WTC11 (cell line): ENCODE measurements around the gene PXYLP1. TPM values are rescaled to one million over a fixed set of nuclear protein-coding genes. Genes with fewer than 3 reads are reported as not detected.

ENCODE experiments used
- ATAC-seq: fragments of 200-7000 bp; cut with Tn5 transposase; 2 replicates; pipeline ENCODE4 v1.10.0; 2021; ENCODE audit warnings: mild to moderate bottlenecking, moderate library complexity
- CTCF ChIA-PET: fragments of 300-600 bp; sonication (Branson Sonifier 250); formaldehyde crosslinking; loops from one replicate; lab custom pipeline; 2021; ENCODE audit warnings: antibody characterized with exemption; lab: Charles Lee
- POLR2A ChIA-PET: fragments of 350-600 bp; sonication (Branson Sonifier 250); formaldehyde crosslinking; loops from one replicate; lab custom pipeline; 2021; ENCODE audit warnings: antibody characterized with exemption; lab: Charles Lee
- DNase-seq: peaks from one replicate; pipeline ENCODE4 v3.0.0; 2021; ENCODE audit warnings: low spot score
- H3K27ac Mint-ChIP-seq: 2 replicates; pipeline ENCODE4 v1.8.0; 2021; ENCODE audit warnings: mixed read lengths
- H3K27me3 Mint-ChIP-seq: 2 replicates; pipeline ENCODE4 v1.8.0; 2021; ENCODE audit warnings: low read depth, mild to moderate bottlenecking, moderate library complexity, mixed read lengths
- H3K36me3 Mint-ChIP-seq: 2 replicates; pipeline ENCODE4 v1.8.0; 2021; ENCODE audit warnings: mixed read lengths
- H3K4me1 Mint-ChIP-seq: 2 replicates; pipeline ENCODE4 v1.8.0; 2022; ENCODE audit warnings: mixed read lengths
- H3K4me3 Mint-ChIP-seq: 2 replicates; pipeline ENCODE4 v1.8.0; 2021; ENCODE audit warnings: mild to moderate bottlenecking, moderate library complexity, mixed read lengths
- H3K9me3 Mint-ChIP-seq: 2 replicates; pipeline ENCODE4 v1.8.0; 2021; ENCODE audit warnings: mixed read lengths
- ATF2 ChIP-seq: sonication (generic); formaldehyde crosslinking; IDR thresholded peaks from 2 replicates; pipeline ENCODE4 v1.8.1; 2022; ENCODE audit warnings: low read depth, missing genetic modification reagents, borderline replicate concordance
- CBFB ChIP-seq: sonication (generic); formaldehyde crosslinking; IDR thresholded peaks from 2 replicates; pipeline ENCODE4 v1.8.1; 2022; ENCODE audit warnings: mild to moderate bottlenecking, low read depth, missing genetic modification reagents
- CREM ChIP-seq: sonication (generic); formaldehyde crosslinking; IDR thresholded peaks from 2 replicates; pipeline ENCODE4 v1.8.1; 2022; ENCODE audit warnings: mild to moderate bottlenecking, missing genetic modification reagents, moderate library complexity
- E2F4 ChIP-seq: sonication (generic); formaldehyde crosslinking; IDR thresholded peaks from 2 replicates; pipeline ENCODE4 v1.8.1; 2022; ENCODE audit warnings: low read depth, mild to moderate bottlenecking, moderate library complexity, missing genetic modification reagents, borderline replicate concordance
- ERG ChIP-seq: fragments of 250-450 bp; sonication (Bioruptor Pico); IDR thresholded peaks from 2 replicates; pipeline ENCODE4 v1.8.0; 2021; ENCODE audit warnings: mild to moderate bottlenecking
- GRHL2 ChIP-seq: fragments of 250-450 bp; sonication (Bioruptor Pico); IDR thresholded peaks from 2 replicates; pipeline ENCODE4 v1.8.0; 2022; ENCODE audit warnings: mild to moderate bottlenecking, moderate library complexity; ENCODE audit not compliant: insufficient replicate concordance, severe bottlenecking
- GTF2I ChIP-seq: fragments of 250-450 bp; sonication (Bioruptor Pico); conservative IDR thresholded peaks from 2 replicates; pipeline ENCODE4 v1.4.0; 2021; ENCODE audit warnings: mild to moderate bottlenecking
- NFATC4 ChIP-seq: fragments of 250-450 bp; sonication (Bioruptor Pico); IDR thresholded peaks from 2 replicates; pipeline ENCODE4 v1.9.0; 2021; ENCODE audit warnings: mild to moderate bottlenecking
- SMAD3 ChIP-seq: sonication (generic); formaldehyde crosslinking; IDR thresholded peaks from 2 replicates; pipeline ENCODE4 v1.8.0; 2022; ENCODE audit warnings: missing genetic modification reagents, mild to moderate bottlenecking, borderline replicate concordance
- SP1 ChIP-seq: sonication (generic); formaldehyde crosslinking; conservative IDR thresholded peaks from 2 replicates; pipeline ENCODE4 v1.8.1; 2022; ENCODE audit warnings: missing genetic modification reagents
- USF1 ChIP-seq: sonication (generic); formaldehyde crosslinking; IDR thresholded peaks from 2 replicates; pipeline ENCODE4 v1.8.0; 2022; ENCODE audit warnings: mild to moderate bottlenecking, missing genetic modification reagents
- ZNF138 ChIP-seq: sonication (generic); formaldehyde crosslinking; conservative IDR thresholded peaks from 2 replicates; pipeline ENCODE4 v1.8.1; 2022; ENCODE audit warnings: mild to moderate bottlenecking, moderate library complexity, missing genetic modification reagents
- ZNF232 ChIP-seq: sonication (generic); formaldehyde crosslinking; IDR thresholded peaks from 2 replicates; pipeline ENCODE4 v1.8.0; 2022; ENCODE audit warnings: mild to moderate bottlenecking, missing genetic modification reagents
- ZNF263 ChIP-seq: sonication (generic); formaldehyde crosslinking; IDR thresholded peaks from 2 replicates; pipeline ENCODE4 v1.8.1; 2022; ENCODE audit warnings: low read depth, mild to moderate bottlenecking, moderate library complexity, missing genetic modification reagents
- ZNF317 ChIP-seq: sonication (generic); formaldehyde crosslinking; IDR thresholded peaks from 2 replicates; pipeline ENCODE4 v1.8.1; 2023; ENCODE audit warnings: low read depth, mild to moderate bottlenecking, moderate library complexity, missing genetic modification reagents, borderline replicate concordance
- ZNF425 ChIP-seq: fragments of 250-450 bp; sonication (Bioruptor Pico); conservative IDR thresholded peaks from 2 replicates; pipeline ENCODE4 v1.9.0; 2021; ENCODE audit warnings: mild to moderate bottlenecking
- ZNF671 ChIP-seq: fragments of 250-450 bp; sonication (Bioruptor Pico); IDR thresholded peaks from 2 replicates; pipeline ENCODE4 v1.8.0; 2021; ENCODE audit warnings: mild to moderate bottlenecking
- total RNA-seq: library from RNA; stranded (reverse); gene quantifications from 3 replicates; pipeline ENCODE4 v1.2.3, GENCODE V29; 2021
- TF ChIP-seq, protein P1 (sequence below): sonication (generic); formaldehyde crosslinking; IDR thresholded peaks from 2 replicates; pipeline ENCODE4 v1.8.1; 2022; ENCODE audit warnings: missing genetic modification reagents, borderline replicate concordance
- TF ChIP-seq, protein P2 (sequence below): sonication (generic); formaldehyde crosslinking; IDR thresholded peaks from 2 replicates; pipeline ENCODE4 v1.8.1; 2023; ENCODE audit warnings: mild to moderate bottlenecking, missing genetic modification reagents, moderate library complexity
- TF ChIP-seq, protein P3 (sequence below): fragments of 250-450 bp; sonication (Bioruptor Pico); IDR thresholded peaks from 2 replicates; pipeline ENCODE4 v1.9.0; 2021; ENCODE audit warnings: mild to moderate bottlenecking

Gene PXYLP1
- total RNA-seq, 1 experiment from 2014 or later, result 20.1 TPM

DNA sequence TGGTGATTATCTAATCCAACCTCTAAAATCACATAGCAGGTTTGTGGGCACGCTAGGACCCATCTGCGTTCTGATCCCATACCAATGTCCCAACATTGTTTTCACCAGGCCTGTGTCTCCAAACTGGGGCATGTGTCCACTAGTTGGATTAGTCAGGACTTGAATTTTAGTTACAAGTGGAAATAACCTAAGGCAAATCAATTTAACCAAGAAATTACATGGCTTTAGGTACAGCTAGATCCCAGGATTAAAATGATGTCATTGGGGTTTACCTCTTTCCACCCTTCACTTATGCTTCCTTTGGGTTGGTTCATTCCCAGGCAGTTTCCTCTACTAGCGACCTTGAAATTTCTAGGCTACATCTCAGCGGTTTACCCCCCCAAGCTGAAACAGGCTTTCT is 47.2 kb upstream of the PXYLP1 start:
- TF ChIP-seq CREM (CRISPR knock-in tag) (no peak), ZNF138 (no peak), SP1 (CRISPR knock-in tag) (no peak), ZNF232 (CRISPR knock-in tag) (no peak), GRHL2 (CRISPR knock-in tag) (no peak), NFATC4 (CRISPR knock-in tag) (no peak), ZNF425 (CRISPR knock-in tag) (no peak), USF1 (CRISPR knock-in tag) (no peak), GTF2I (CRISPR knock-in tag) (no peak), ZNF317 (CRISPR knock-in tag) (no peak), ATF2 (CRISPR knock-in tag) (no peak), ZNF671 (CRISPR knock-in tag) (no peak)

DNA sequence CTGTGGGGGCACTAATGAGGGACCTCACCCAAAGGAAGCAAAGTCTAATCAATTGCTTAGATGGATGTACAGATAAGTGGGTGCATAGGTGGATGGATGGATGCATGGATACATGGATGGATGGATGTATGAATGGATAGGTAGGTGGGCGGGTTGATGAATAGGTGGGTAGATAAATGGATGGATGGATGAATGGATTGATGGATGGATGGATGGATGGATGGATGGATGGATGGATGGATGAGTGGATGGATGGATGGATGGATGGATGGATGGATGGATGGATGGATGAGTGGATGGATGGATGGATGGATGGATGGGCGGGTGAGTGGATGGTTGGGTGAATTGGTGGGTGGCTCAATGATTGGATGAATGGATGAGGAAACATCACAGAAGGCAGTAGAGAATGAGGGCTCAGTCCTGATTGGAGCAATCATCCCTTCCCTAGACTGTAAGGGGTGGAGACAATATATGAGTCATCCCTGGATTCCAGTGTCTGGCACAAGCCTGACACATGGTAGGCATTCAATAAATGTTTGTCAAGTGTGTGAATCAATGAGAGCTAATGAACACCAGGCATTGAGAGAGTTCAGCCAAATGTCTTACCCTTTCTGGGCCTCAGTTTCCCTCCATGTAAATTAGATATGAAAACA is 40.4 kb upstream of the PXYLP1 start:
- Mint-ChIP-seq H3K4me1 (no peaks in the 10 kb centered on the region), H3K4me3 (no peak overlapping the region), H3K27ac (no peak overlapping the region), H3K27me3 (peaks cover 8% of the 10 kb centered on the region), H3K9me3 (no peaks in the 10 kb centered on the region), H3K36me3 (no peaks in the 10 kb centered on the region)
- POLR2A ChIA-PET, result no interaction called here
- ATAC-seq (no peak), DNase-seq (no peak)
- CTCF ChIA-PET, result interaction anchor here (1.0 to 3.4 kb wide), 5 partner anchors 13 to 292 kb away, joined by 3 to 32 read pairs (median 5); no protein-coding TSS in a partner anchor
- no peak for TF ChIP-seq ERG (CRISPR knock-in tag)
- TF ChIP-seq SMAD3 (CRISPR knock-in tag), result no peak
- TF ChIP-seq, protein P1, sequence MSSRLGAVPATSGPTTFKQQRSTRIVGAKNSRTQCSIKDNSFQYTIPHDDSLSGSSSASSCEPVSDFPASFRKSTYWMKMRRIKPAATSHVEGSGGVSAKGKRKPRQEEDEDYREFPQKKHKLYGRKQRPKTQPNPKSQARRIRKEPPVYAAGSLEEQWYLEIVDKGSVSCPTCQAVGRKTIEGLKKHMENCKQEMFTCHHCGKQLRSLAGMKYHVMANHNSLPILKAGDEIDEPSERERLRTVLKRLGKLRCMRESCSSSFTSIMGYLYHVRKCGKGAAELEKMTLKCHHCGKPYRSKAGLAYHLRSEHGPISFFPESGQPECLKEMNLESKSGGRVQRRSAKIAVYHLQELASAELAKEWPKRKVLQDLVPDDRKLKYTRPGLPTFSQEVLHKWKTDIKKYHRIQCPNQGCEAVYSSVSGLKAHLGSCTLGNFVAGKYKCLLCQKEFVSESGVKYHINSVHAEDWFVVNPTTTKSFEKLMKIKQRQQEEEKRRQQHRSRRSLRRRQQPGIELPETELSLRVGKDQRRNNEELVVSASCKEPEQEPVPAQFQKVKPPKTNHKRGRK (CRISPR knock-in tag), result no peak
- no peak for TF ChIP-seq CBFB
- TF ChIP-seq ZNF263, result no peak
- TF ChIP-seq E2F4, result no peak
- TF ChIP-seq, protein P2, sequence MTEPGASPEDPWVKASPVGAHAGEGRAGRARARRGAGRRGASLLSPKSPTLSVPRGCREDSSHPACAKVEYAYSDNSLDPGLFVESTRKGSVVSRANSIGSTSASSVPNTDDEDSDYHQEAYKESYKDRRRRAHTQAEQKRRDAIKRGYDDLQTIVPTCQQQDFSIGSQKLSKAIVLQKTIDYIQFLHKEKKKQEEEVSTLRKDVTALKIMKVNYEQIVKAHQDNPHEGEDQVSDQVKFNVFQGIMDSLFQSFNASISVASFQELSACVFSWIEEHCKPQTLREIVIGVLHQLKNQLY, result no peak
- TF ChIP-seq ZNF425 (CRISPR knock-in tag), result no peak
- TF ChIP-seq, protein P3, sequence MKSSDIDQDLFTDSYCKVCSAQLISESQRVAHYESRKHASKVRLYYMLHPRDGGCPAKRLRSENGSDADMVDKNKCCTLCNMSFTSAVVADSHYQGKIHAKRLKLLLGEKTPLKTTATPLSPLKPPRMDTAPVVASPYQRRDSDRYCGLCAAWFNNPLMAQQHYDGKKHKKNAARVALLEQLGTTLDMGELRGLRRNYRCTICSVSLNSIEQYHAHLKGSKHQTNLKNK (CRISPR knock-in tag), result no peak

More for the DNA sequence above, 47.2 kb upstream of the PXYLP1 start:
- CTCF ChIA-PET, result interaction anchor here (1.3 to 1.8 kb wide), 2 partner anchors 173 to 184 kb away, joined by 4 read pairs; no protein-coding TSS in a partner anchor
- DNase-seq (no peak), ATAC-seq (no peak)
- no peak overlapping the region for H3K4me3 Mint-ChIP-seq
- peaks cover 9% of the 10 kb centered on the region; the same call in 1 of the 2 replicates for H3K27me3 Mint-ChIP-seq
- H3K4me1 Mint-ChIP-seq, result no peaks in the 10 kb centered on the region
- peaks cover 27% of the 10 kb centered on the region for H3K9me3 Mint-ChIP-seq
- POLR2A ChIA-PET, result no interaction called here
- peaks cover 15% of the 10 kb centered on the region for H3K36me3 Mint-ChIP-seq
- H3K27ac Mint-ChIP-seq, result no peak overlapping the region
